Measurements from ENCODE around the gene NAPG. TPM values are rescaled to one million over a fixed set of nuclear protein-coding genes. Genes with fewer than 3 reads are reported as not detected.
A peak's percentile ranks its signal among the peaks of the same experiment; 100 is the strongest.

NAPG gene
- total RNA-seq, 1 donor from 2014 or later, result 33.2 TPM

DNA sequence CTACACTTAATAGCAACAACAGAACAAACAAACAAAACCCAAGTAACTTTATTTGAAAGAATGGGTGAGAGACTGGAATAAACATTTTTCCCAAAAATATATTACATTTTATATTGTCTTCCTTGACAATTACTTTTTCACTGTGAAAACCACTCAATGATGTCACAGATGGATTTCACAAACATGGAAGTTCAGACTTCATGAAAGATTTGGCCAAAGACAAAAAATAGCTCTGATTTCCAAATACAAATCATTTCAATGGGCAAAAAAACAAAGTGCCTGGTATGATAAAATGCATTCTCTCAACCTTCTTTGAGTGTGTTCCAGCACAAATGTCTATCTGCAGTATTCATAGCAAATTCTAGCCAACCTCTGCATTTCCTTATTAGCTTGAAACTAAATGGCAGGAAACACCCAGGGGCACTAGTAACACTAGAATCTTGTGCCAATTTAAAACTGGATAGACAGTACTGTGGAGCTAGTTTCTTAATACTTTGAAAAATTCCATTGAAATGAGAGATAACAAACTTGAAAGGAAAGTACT is 28.5 kb upstream of the NAPG start:
- Histone ChIP-seq H3K9ac (ENCODE audit: low read length) (no peak overlapping the region), H4K20me1 (ENCODE audit: insufficient read depth, low read length) (no peaks in the 10 kb centered on the region), H3K27ac (ENCODE audit: low read depth, low read length) (no peak overlapping the region), H3K9me3 (ENCODE audit: insufficient read depth, low read depth, low read length) (no peaks in the 10 kb centered on the region), H3K4me1 (ENCODE audit: insufficient read depth, low read length) (no peaks in the 10 kb centered on the region), H3K4me3 (ENCODE audit: insufficient read depth, low read depth, low read length) (no peak overlapping the region), H3K79me2 (ENCODE audit: insufficient read depth, low read length) (no peaks in the 10 kb centered on the region), H3K27me3 (ENCODE audit: insufficient read depth, low read length) (no peaks in the 10 kb centered on the region), H3K4me2 (ENCODE audit: low read length) (no peak overlapping the region), H3K36me3 (ENCODE audit: insufficient read depth, low read length) (no peaks in the 10 kb centered on the region), H2AFZ (ENCODE audit: low read depth, low read length) (no peak overlapping the region)
- no peak overlapping the region for H3K4me3 Mint-ChIP-seq (ENCODE audit: unreplicated experiment)
- no peaks in the 10 kb centered on the region for H3K4me1 Mint-ChIP-seq (ENCODE audit: low read depth, unreplicated experiment)
- DNase-seq (ENCODE audit: low read depth) (peak; percentile 29), FAIRE-seq (no peak)
- no peaks in the 10 kb centered on the region for H3K36me3 Mint-ChIP-seq (ENCODE audit: low read depth, unreplicated experiment)
- peaks cover 8% of the 10 kb centered on the region for H3K27me3 Mint-ChIP-seq (ENCODE audit: low read depth, unreplicated experiment)
- TF ChIP-seq EZH2 (IDR thresholded peaks at IDR 0.05; ENCODE audit: insufficient read depth, low read length) (no peak), CTCF (IDR thresholded peaks at IDR 0.05; ENCODE audit: insufficient read depth, low read depth, low read length) (no peak)
- H3K9me3 Mint-ChIP-seq (ENCODE audit: unreplicated experiment), result no peaks in the 10 kb centered on the region
- H3K27ac Mint-ChIP-seq (ENCODE audit: unreplicated experiment), result no peak overlapping the region

DNA sequence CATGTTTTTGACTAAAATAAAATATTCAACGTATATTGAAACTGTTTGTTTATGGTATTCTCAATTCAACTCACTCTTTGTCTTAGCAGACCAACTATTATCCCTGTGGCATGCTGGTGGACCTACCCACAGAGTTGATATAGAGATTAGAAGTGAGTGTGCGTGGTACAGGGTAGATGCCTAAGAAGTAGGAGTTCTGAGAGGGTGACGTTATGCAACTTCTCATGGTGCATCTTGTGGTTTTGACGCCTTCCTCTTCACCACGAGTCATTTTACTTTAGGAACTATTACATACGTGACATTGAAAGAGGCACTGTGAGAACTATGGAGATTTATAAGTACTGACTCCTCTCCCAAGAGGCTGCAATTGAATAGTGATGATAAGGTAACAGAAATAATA is 26.6 kb upstream of the NAPG start:
- Mint-ChIP-seq H3K4me3 (ENCODE audit: unreplicated experiment) (no peak overlapping the region), H3K27ac (ENCODE audit: unreplicated experiment) (no peak overlapping the region), H3K4me1 (ENCODE audit: low read depth, unreplicated experiment) (no peaks in the 10 kb centered on the region), H3K36me3 (ENCODE audit: low read depth, unreplicated experiment) (no peaks in the 10 kb centered on the region), H3K9me3 (ENCODE audit: unreplicated experiment) (no peaks in the 10 kb centered on the region), H3K27me3 (ENCODE audit: low read depth, unreplicated experiment) (peaks cover under 1% of the 10 kb centered on the region)
- TF ChIP-seq EZH2 (IDR thresholded peaks at IDR 0.05; ENCODE audit: insufficient read depth, low read length), result no peak
- no peak for TF ChIP-seq CTCF (IDR thresholded peaks at IDR 0.05; ENCODE audit: insufficient read depth, low read depth, low read length)
- H3K9ac ChIP-seq (ENCODE audit: low read length), result no peak overlapping the region
- DNase-seq (ENCODE audit: low read depth), result no peak
- FAIRE-seq, result no peak
- no peaks in the 10 kb centered on the region for H3K27me3 ChIP-seq (ENCODE audit: insufficient read depth, low read length)
- H3K4me1 ChIP-seq (ENCODE audit: insufficient read depth, low read length), result no peaks in the 10 kb centered on the region
- no peaks in the 10 kb centered on the region for H3K9me3 ChIP-seq (ENCODE audit: insufficient read depth, low read depth, low read length)
- no peak overlapping the region for H3K4me2 ChIP-seq (ENCODE audit: low read length)
- H3K79me2 ChIP-seq (ENCODE audit: insufficient read depth, low read length), result no peaks in the 10 kb centered on the region
- H3K27ac ChIP-seq (ENCODE audit: low read depth, low read length), result no peak overlapping the region
- no peak overlapping the region for H3K4me3 ChIP-seq (ENCODE audit: insufficient read depth, low read depth, low read length)
- no peaks in the 10 kb centered on the region for H3K36me3 ChIP-seq (ENCODE audit: insufficient read depth, low read length)
- H4K20me1 ChIP-seq (ENCODE audit: insufficient read depth, low read length), result no peaks in the 10 kb centered on the region
- no peak overlapping the region for H2AFZ ChIP-seq (ENCODE audit: low read depth, low read length)

DNA sequence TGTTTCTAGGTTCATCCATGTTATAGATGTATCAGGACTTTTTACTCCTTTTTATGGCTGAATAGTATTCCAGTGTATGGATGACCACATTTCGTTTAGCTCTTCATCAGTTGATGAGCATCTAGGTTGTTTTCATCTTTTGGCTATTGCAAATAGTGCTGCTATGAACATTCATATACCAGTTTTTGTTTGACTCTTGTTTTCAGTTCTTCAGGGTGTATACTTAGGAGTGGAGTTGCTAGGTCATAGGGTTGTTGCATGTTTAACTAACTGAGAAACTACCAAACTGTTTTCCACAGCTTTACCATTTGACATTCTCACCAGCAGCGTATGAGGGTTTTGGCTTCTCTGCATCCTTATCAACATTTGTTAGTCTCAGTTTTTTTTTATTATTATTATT is 25.8 kb upstream of the NAPG start:
- Histone ChIP-seq H3K79me2 (ENCODE audit: insufficient read depth, low read length) (no peaks in the 10 kb centered on the region), H2AFZ (ENCODE audit: low read depth, low read length) (no peak overlapping the region), H3K4me3 (ENCODE audit: insufficient read depth, low read depth, low read length) (no peak overlapping the region), H3K27ac (ENCODE audit: low read depth, low read length) (no peak overlapping the region), H3K4me2 (ENCODE audit: low read length) (no peak overlapping the region), H4K20me1 (ENCODE audit: insufficient read depth, low read length) (no peaks in the 10 kb centered on the region), H3K9ac (ENCODE audit: low read length) (no peak overlapping the region), H3K9me3 (ENCODE audit: insufficient read depth, low read depth, low read length) (no peaks in the 10 kb centered on the region), H3K4me1 (ENCODE audit: insufficient read depth, low read length) (no peaks in the 10 kb centered on the region), H3K27me3 (ENCODE audit: insufficient read depth, low read length) (no peaks in the 10 kb centered on the region), H3K36me3 (ENCODE audit: insufficient read depth, low read length) (no peaks in the 10 kb centered on the region)
- Mint-ChIP-seq H3K36me3 (ENCODE audit: low read depth, unreplicated experiment) (no peaks in the 10 kb centered on the region), H3K4me3 (ENCODE audit: unreplicated experiment) (no peak overlapping the region), H3K4me1 (ENCODE audit: low read depth, unreplicated experiment) (no peaks in the 10 kb centered on the region), H3K27ac (ENCODE audit: unreplicated experiment) (no peak overlapping the region), H3K9me3 (ENCODE audit: unreplicated experiment) (no peaks in the 10 kb centered on the region), H3K27me3 (ENCODE audit: low read depth, unreplicated experiment) (no peaks in the 10 kb centered on the region)
- DNase-seq (ENCODE audit: low read depth), result no peak
- FAIRE-seq, result no peak
- TF ChIP-seq EZH2 (IDR thresholded peaks at IDR 0.05; ENCODE audit: insufficient read depth, low read length) (no peak), CTCF (IDR thresholded peaks at IDR 0.05; ENCODE audit: insufficient read depth, low read depth, low read length) (no peak)

All from astrocyte (in vitro differentiated cells and primary cell).